Dedifferentiated amniotic fluid mesenchymal stem cell (primary cell): ENCODE data around the gene TMEM259.
"Not testable (repeated sequence)": the region's sequence is repeated elsewhere in the genome, so short reads cannot be mapped to it uniquely, and the experiment has no call there.

Experiments
- DNase-seq: peaks from one replicate; pipeline ENCODE4 v3.0.0-alpha.2; 2016; ENCODE audit errors: extremely low spot score

The TMEM259 gene

DNA sequence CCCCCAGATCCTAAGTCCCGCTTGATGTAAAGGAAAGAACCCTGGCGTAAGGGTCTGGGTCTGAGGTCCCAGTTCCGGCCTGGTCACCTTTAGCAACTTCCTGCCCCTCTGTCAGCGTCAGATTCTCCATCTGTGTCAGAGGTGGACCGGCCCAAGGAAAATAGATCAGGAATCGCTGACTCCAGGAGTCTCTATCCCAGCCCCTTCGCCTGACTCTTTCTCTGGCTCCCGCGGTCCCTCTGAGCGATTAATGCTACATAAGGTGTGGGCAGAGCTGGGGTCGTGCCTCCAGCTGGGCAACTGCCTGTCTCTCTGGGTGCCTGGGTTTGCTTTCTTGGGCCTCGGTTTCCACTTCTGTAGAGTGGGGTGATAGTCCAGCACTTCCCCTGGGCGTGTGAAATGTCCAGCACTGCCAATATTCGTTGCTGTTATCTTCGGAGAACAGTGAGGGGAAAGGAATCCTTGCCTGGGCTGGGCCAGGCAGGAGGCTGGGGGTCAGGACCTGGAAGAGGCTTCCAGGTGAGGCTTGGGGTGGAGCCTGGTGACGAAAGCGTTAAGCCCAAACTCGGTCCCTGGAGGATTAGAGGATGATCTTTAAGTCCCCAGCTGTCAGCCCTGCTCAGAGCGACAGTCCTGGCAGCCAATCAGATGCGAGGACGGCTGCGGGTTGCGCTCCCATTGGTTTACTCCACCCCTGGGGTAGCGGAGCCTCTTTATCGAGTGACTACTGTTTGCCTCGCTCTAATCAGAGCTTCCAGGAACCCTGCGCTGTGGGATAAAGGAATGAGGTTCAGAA lies 19.8 kb upstream of the TMEM259 start:
- DNase-seq = peak; percentile 82

DNA sequence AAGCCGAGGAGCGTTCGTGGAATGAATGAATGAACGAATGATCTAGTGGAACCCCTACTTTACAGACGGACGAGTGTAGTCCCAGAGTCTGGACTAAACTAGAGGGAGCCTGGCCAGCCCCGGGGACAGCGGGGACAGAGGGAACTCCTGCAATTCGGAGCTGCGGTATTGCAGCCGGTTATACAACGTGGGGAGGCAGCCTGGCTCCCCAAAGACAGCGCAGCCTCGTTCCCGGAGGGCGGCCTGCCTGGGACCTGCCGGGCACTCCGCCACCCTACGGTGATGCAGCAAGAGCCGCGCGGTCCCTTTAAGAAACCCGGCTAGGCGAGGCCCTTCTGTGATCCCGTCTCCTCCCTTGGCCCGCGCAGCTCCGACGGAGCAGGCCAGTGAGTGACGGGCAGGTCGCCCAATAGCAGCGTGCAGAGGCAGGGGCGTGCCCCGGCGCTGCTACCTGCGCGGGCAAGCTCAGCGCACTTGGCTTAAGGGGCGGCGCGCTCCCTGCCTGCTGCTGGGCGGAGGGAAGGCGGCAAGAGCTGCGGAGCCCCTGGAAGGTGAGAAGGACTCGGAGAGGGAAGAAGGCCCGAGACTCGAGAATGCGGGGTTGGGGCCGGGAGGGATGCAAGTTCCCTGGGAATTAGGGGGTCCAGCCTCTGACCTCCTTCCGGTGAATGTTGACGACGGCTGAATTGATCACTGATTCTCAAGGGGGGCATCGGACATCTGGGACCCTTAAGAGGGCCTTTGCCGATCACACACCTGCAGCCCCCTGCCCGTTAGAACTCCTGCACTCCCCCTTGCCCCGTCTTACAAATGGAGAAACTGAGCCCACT lies 18.9 kb upstream of the TMEM259 start, which contains the start of gene ABCA7:
Gene ABCA7, plus strand, starts transcription at position 462 of the 830 bp plus-strand sequence. CDS start 1,255 bp downstream, outside the sequence.
- DNase-seq = peak; percentile 91

DNA sequence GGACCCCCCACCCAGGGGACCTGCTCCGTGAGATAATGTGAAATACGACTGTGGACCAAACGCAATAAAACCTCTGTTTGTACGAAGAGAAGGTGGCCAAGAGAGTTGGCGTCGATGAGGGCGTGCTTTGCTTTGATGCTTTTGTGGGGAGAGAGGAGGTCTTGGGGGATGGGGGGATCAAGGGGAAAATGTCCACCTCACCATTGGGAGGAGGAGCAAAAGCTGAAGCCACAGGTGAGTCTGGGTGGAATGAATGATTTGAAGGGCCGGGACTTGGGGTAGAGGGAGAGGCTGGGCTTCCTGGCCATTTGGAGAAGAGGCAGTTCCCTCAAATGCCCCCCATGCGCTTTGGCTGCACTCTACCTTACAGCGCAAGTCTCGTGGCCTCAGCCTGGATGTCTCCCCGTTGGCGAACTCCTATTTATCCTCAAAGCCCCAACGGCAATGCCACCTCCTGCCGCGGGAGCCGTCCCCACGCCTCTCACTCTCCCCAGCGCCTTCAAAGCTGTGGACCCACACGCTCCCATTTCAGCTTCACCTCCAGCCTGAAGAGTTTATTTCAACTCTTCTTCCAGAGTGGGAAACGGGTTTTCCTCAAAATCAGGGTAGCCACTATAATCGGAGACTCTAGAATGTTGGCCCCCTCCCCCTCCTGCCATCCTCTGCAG lies 18.2 kb upstream of the TMEM259 start:
- DNase-seq = no peak

DNA sequence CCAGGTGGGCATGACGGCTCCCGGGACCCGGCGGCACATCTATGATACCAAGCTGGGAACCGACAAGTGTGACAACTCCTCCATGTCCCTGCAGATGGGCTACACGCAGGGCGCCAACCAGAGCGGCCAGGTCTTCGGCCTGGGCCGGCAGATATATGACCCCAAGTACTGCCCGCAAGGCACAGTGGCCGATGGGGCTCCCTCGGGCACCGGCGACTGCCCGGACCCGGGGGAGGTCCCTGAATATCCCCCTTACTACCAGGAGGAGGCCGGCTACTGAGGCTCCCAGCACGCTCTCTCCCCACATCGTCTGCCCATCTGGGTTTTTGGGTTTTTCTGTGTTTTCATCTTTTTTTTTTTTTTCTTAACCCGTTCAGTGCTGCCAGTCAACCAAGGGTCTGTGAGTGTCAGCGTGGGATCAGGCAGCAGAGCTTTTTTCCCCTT lies 16.7 kb upstream of the TMEM259 start:
- no peak for DNase-seq

DNA sequence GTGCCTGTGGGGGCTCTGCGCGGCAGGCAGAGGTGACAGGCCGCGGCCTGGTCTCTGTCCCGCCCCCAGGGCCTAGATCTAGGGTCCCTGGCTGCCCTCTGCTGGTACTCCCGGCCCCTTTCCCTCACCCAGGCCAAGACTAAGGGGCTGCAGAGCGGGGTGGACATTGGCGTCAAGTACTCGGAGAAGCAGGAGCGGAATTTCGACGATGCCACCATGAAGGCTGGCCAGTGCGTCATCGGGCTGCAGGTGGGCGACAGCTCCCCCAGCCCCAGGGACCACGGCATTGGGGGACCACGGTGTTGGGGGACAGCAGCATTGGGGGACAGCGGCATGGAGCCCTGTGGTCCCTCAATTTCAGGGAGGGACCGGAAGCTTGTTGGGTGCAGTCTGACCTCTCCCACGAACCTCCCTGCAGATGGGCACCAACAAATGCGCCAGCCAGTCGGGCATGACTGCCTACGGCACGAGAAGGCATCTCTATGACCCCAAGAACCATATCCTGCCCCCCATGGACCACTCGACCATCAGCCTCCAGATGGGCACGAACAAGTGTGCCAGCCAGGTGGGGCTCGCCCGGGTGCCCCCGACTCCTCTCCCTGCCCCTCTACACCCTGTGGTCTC lies 15.2 kb upstream of the TMEM259 start:
- no peak for DNase-seq

DNA sequence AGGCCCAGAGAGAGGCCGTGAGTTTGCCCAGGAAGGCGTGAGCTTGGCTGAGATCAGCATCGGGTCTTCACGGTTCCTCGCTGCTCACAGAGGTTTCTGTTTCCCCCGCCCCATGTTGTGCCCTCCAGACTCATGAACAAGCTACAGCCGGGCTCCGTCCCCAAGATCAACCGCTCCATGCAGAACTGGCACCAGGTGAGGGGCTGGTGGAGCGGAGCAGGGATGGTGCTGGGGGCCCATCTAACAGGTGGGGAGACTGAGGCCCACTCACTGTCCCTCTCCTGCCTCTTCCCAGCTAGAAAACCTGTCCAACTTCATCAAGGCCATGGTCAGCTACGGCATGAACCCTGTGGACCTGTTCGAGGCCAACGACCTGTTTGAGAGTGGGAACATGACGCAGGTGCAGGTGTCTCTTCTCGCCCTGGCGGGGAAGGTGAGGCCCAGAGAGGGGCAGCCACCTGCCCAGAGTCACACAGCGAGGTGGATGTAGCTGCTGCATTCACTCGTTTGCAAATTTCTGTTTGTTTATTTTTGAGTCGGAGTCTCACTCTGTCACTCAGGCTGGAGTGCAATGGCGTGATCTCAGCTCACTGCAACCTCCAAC lies 11.4 kb upstream of the TMEM259 start:
- no peak for DNase-seq

DNA sequence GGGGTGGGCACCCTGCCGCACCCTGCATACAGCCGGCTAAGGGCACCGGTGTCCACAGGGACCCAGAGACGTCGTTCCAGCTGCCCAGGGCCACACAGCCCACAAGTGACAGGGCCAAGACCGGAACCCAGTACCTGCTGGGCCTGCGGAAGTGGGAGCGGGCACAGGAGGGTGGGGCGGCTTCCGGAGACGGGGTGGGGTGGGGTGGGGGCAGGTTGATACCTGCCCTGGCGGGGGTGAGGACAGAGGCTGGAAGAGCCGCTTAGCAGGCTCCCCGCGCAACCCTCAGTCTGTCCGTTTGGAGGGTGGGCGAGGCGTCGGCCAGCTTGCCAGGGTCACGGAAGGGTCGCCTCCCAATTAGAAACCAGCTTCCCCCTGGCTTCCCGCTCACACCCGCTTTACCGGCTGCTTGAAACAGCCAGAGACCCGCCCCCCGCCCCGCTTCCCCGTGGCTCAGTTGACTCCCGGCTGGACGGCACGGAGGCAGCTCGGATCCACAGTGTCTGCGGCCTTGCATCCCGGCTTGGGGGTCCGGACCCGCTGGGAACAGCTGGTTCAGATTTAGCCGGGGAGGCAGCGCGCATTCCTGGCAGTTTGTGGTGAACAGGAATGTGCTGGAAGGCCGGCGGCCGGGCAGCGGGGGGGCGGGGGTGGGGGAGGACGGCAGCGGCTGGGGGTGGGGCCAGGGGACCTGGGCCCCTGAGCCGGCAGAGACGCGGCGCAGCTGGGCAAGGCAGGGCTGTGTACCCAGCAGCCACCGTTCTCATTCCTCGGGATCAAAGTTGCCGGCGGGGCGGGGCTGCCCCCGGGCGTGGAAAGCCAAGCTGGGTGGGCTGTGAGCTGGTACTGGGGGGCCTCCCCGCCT lies 7.4 kb upstream of the TMEM259 start:
- peak; percentile 97 for DNase-seq

DNA sequence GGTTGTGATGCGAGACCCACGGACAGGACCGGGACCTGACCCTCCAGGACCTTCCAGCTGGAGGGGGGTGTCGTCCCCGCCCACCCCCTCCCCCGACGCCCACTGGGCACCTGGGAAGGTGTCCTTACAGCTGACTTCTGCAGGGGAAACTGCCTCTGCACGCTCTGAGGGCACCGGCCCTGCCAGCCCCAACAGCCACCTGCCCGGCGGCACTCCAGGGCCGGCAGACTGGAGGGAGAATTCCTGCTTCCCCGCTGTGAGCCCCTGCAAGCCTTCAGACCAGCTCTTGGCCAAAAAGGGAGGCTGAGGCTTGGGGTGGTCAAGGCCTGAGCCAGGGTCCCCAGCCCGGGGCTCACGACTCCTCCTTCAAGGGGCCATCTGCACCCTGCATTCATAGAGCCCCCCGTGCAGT lies 6.7 kb upstream of the TMEM259 start:
- no peak for DNase-seq

DNA sequence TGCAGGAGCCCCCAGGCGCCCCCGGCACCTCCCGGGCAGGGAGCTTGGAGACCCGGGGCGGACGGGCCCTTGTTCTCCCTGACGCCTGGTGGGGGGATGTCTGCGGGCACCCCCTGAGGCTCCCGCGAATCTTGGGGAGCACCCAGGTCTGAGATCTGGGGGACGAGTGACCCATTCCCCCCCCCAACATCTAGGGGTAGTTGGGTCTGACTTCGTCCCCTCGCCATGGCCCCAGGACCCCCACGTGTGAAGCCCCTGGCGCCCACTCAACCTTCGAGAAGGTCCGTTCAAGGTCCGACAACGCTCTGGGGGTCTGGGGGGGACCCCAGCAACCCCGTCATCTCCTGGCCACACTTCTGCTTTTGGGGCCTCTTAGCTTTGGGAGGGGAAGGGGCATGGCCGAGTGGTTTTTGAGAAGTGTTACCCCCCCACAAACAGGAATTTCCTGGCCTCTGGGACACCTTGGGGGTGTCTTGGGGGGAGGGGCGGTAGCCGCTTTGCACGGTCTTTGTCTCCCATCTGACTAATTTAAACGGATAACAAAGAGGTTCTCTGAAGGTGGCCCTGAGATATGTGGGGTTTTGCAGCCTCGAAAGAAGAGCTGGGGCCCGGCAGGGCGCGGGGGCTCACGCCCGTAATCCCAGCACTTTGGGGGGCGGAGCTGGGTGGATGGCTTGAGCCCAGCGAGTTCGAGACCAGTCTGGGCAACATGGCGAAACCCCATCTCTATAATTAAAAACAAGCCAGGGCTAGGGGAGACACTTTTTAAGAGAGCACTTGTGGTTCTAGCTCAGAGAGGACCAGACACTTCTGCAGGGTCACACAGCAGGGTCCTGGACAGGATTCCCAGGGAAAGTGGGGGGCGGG lies 6.1 kb upstream of the TMEM259 start:
- DNase-seq = no peak

DNA sequence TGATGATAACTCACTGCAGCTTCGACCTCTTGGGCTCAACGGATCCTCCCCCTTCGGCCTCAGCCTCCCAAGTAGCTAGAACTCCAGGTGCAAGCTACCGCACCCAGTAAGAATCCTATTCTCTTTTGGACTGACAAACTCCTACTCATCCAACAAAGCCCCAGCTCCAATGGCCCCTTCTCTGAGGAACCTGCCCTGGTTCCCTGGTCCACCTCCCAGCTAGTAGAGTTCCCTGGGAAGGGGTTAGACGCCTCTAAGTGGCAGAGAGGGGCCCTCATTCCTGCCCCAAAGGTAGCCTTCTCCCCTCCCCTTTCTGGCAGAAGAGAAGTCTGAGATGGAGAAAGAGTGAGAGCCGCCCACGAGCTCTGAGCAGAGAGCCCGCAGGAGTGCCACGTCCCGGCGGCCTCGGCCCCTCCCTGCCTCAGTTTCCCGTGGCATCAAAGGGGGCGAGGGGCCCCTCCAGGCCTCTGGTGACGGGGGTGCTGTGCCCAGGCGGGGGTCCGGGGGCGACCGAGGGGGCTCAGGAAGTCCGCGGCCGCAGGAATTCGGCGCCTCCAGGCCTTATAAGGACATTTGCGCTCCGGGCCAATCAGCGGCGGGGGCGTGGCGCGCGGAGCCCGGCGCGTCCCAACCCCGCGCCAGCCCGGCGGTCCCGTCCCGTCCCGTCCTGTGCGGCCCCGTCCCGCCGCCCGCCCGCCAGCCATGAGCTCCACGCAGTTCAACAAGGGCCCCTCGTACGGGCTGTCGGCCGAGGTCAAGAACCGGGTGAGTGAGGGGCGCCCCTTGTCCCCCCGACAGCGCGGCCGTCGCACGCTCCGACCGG lies 5.2 kb upstream of the TMEM259 start, which contains the start of gene CNN2:
Gene CNN2, plus strand, starts transcription at position 649 of the 823 bp plus-strand sequence. Its CDS starts 54 bp downstream, at position 703.
- DNase-seq = peak; percentile 60

DNA sequence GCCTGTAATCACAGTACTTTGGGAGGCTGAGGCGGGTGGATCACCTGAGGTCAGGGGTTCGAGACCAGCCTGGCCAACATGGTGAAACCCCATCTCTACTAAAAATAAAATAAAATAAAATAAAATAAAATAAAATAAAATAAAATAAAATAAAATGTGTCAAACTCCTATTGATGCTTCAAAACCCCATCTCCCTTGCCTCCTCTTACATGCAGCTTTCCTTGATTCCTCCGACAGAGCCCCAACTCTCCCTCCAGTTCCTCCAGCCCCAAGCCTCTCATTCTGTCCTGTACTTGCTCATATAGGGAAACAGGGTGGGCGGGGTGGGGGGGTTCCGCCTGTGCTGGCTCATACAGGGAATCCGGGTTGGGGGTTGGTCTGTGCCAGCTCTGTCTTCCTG lies 4.2 kb upstream of the TMEM259 start:
- not testable (repeated sequence) for DNase-seq

DNA sequence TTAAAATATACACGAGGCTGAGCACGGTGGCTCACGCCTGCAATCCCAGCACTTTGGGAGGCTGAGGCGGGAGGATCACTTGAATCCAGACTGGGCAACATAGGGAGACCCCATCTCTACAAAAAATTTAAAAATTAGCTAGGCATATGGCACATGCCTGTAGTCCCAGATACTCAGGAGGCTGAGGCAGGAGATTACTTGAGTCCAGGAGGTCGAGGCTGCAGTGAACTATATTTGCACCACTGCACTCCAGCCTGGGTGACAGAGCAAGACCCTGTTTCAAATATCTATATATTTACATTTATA lies 2.9 kb upstream of the TMEM259 start:
- DNase-seq = not testable (repeated sequence)

DNA sequence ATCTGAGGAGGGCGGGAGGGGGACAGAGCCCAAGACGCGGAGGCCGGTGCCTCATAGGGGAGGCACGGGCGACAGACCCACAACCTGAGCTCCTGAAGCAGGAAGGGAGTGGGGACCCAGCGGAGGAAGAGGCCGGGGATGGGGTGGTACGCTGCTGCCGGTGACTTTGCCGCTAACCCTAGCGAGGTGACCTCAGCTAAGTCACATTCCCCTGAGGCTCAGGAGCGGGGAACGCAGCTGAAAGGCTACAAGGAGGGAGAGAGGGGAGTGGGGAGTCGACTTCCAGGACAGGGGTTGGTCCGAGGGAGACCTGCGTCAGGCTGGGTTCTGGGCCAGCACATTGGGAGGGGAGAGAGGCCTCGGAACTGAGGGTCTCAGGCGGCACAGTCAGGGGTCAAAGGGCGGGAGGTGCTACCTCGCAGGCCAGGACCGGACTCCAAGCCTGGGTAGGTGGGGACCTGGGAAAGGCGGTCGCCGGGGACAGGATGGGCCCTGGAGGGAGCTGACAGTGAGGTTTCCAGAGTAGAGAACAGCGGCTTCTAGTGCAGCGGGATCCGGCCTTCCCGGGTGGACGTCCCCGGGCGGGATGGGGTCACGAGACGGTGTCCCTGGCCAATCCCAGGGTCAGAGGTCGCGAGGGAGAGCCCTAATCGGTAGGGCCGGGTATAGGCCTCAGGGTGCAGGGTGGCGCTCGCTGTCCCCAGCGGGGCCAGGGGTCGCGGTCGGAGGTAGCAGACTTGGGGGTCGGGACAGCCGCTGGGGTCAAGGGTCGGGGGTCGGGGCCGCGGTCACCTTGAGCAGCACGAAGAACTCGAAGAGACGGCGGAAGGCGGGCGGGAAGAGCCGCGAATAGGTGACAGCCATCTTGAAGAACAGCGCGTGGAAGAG lies 699 bp downstream of the TMEM259 start:
- no peak for DNase-seq

DNA sequence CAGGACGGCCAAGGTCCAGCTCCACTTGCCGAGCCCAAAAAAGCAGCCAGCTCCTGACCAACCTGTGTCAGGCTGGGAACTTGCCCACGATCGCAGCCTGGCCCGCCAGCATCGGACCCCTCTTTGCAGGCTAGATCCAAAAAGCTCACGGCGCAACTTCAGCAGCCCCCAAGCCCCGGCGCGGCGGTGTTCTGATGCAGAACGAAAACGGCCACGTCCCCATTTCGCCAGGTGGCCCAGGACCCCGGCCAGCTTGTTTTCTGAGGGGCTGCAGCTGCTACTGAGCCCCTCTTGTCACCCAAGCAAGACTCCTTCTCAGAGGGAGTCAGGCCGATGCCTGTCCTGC lies 1.3 kb downstream of the TMEM259 start:
- no peak for DNase-seq

DNA sequence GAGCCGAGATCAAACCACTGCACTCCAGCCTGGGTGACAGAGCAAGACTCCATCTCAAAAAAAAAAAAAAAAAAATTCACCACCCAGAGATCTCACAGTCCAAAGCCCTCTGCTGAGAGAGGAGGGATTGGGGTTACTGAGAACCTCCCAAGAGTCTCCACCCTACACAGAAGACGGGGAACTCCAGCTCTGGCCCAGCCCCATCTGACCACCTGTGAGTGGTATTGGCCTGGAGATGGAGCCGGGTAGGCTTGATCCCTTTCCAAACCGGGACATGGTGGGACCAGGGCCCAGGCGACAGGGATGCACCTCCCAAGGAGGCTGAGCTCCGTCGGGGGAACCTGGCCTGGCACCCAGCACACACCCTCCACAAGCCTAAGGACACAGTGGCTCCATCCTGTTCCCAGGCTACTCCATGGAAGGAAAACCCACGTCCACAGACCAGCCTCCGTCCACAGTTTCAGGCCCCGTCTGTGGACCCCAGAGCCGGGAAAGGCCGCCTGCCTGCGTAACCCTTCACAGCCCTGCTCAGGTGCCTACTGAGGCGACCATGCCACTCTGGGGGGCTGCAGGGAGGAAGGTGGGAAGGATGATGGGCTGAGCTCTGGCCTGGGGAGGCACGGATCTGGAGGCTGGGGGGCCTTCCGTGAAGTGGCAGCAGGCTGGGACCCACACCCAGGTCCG lies 1.8 kb downstream of the TMEM259 start:
- DNase-seq = no peak

DNA sequence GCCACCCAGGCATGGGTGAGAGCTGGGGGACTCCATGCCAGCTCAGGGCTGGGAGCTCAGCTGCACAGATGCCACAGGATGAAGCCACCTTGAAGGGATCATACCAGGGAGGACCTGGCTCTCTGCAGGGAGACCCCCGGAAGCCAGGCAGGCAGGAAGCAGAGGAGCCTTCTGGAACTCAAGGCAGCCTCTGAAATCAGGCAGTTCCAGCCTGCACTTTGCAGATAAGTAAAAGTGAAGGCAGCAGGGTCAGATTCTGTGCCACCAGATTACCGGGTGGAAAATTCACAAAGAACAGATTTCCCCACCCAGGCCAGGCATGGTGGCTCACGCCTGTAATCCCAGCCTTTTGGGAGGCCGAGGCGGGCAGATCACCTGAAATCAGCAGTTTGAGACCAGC lies 2.5 kb downstream of the TMEM259 start:
- no peak for DNase-seq

DNA sequence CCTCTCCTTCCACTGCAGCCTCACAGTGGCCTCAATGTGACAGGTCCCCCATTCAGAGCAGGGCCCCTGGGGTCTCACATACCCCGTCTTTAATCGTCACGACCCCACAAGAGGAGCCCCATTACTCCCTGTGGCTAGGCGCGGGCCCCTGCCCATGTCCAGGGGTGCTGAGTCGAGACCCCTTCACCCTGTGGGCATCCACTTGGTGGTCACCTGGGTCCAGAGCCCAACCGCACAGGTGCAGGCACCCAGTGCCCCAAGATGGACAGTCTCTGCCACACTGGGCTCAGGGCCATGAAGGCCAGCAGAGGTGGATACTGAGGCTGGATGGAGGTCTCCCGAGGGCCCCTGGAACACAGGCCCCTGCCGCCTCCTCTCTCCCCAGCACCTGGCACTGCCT lies 3.0 kb downstream of the TMEM259 start:
- DNase-seq = no peak
